Retinal pigment epithelial cell (primary cell): Measurements from ENCODE around the gene POMT2.
A peak's percentile ranks its signal among the peaks of the same experiment; 100 is the strongest.

Experiments used
- DNase-seq: peaks from one replicate; pipeline ENCODE4 v3.0.0-alpha.2; 2010; ENCODE audit warnings: low read depth
- H3K4me3 ChIP-seq: 2 replicates; pipeline ENCODE4 v1.5.1; 2011; ENCODE audit warnings: mild to moderate bottlenecking, low read length, control low read depth, moderate library complexity
- CTCF ChIP-seq: conservative IDR thresholded peaks from 2 replicates; pipeline ENCODE4 v1.5.1; 2011; ENCODE audit warnings: low read depth, low read length, control low read depth, inconsistent platforms

Gene POMT2

GRCh38 chr14:77253333-77254190, 67.1 kb downstream of the POMT2 start:
- no peak for DNase-seq
- no peak overlapping the region for H3K4me3 ChIP-seq
- no peak for TF ChIP-seq CTCF

- no peak for DNase-seq
- H3K4me3 ChIP-seq: no peak overlapping the region
- TF ChIP-seq CTCF: no peak
These were observed 68.8 kb downstream of the POMT2 start for GRCh38 chr14:77251870-77252269.

GRCh38 chr14:77250927-77251326, 69.8 kb downstream of the POMT2 start:
- TF ChIP-seq CTCF: no peak
- no peak for DNase-seq
- no peak overlapping the region for H3K4me3 ChIP-seq

GRCh38 chr14:77249286-77249685, 71.4 kb downstream of the POMT2 start:
- no peak for DNase-seq
- no peak for TF ChIP-seq CTCF
- no peak overlapping the region for H3K4me3 ChIP-seq

GRCh38 chr14:77248666-77249065, 72.0 kb downstream of the POMT2 start:
- H3K4me3 ChIP-seq: no peak overlapping the region
- DNase-seq: no peak
- no peak for TF ChIP-seq CTCF

GRCh38 chr14:77246784-77247183, 73.9 kb downstream of the POMT2 start:
- no peak for DNase-seq
- no peak overlapping the region for H3K4me3 ChIP-seq
- TF ChIP-seq CTCF: no peak

GRCh38 chr14:77245820-77246219, 74.9 kb downstream of the POMT2 start:
- DNase-seq: no peak
- TF ChIP-seq CTCF: peak; percentile 11
- no peak overlapping the region for H3K4me3 ChIP-seq
